Endometrium (tissue), 2 donors: Measurements from ENCODE around the gene EGR1.
A peak's percentile ranks its signal among the peaks of the same experiment; 100 is the strongest.

Source experiments
- FAIRE-seq: peaks from 2 replicates; lab custom pipeline; 2012; peaks lifted over from hg19 to GRCh38; lab: Jason Lieb, UNC
- donor health status: control.
- donor health status: control.

The EGR1 gene

DNA sequence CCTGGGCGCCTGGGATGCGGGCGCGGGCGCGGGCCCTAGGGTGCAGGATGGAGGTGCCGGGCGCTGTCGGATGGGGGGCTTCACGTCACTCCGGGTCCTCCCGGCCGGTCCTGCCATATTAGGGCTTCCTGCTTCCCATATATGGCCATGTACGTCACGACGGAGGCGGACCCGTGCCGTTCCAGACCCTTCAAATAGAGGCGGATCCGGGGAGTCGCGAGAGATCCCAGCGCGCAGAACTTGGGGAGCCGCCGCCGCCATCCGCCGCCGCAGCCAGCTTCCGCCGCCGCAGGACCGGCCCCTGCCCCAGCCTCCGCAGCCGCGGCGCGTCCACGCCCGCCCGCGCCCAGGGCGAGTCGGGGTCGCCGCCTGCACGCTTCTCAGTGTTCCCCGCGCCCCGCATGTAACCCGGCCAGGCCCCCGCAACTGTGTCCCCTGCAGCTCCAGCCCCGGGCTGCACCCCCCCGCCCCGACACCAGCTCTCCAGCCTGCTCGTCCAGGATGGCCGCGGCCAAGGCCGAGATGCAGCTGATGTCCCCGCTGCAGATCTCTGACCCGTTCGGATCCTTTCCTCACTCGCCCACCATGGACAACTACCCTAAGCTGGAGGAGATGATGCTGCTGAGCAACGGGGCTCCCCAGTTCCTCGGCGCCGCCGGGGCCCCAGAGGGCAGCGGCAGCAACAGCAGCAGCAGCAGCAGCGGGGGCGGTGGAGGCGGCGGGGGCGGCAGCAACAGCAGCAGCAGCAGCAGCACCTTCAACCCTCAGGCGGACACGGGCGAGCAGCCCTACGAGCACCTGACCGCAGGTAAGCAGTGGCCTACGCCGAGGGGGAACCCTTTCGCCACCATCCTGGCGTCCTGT lies at the start of gene EGR1:
Gene EGR1 (plus strand): TSS at position 219 of the 864 bp plus-strand sequence. CDS start 283 bp downstream, at position 502.
- no peak for FAIRE-seq

DNA sequence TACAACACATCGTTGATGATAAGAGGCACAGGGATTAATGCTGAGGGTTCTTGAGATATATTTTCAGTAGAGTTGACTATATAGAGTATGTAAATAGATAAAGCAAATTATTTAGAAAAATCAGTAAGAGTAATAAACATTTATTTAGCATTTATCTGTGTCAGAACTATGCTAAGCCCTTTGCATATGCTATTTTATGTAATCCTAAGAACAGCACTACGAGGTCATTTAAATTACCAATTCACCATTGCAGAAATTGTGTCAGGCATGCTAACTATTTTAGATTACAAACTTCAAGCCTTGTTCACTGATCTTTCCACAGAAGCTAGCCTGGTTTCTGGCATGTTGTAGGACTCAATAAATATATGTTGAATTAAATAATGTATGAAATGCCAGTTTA lies 46.8 kb upstream of the EGR1 start:
- FAIRE-seq = no peak

- FAIRE-seq = no peak
Observed at GRCh38 chr5:138425079-138425478, 40.2 kb upstream of the EGR1 start.

- no peak for FAIRE-seq
Observed at GRCh38 chr5:138435943-138436342, 29.3 kb upstream of the EGR1 start.

GRCh38 chr5:138438003-138438723 lies 27.1 kb upstream of the EGR1 start:
- FAIRE-seq = no peak

DNA sequence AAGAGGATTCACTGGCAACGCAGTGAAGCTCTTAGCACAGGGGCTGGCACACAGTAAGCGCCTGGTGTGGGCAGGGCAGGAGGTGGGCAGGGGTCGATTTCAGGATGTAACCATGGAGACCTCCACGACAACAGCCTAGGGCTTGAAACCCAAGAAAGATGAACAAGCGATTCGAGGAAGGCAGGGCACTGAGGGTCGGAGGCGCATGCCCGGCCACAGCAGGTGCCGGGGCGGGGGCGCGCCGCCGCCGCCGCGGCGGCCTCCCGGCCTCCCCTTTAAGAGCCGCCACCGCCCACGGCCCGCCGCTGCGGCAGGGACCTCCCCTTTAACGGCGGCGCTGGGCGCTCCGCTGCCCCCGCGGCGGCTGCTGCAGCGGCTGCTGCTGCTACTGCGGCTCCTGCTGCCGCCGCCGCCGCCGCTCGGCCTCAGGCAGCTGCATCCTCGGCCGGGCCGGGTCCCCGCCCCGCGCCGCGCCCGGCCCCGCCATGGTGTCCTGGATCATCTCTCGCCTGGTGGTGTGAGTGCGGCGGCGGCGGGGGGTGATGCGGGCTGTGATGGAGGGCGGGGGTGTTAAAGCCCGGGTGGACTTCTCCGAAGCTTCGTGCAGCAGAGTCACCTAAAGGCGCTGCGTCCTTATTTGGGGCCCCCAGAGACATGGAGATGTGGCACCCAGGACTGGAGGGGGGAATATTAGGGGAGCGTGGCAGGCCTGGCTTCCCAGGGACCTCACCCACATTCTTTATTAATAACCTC lies 26.4 kb upstream of the EGR1 start, which contains the start of gene REEP2:
Gene REEP2 (plus strand): TSS at position 334 of the 753 bp plus-strand sequence. CDS start 152 bp downstream, at position 486.
- no peak for FAIRE-seq

GRCh38 chr5:138439477-138440158 lies 25.7 kb upstream of the EGR1 start:
- no peak for FAIRE-seq

- no peak for FAIRE-seq
Observed at GRCh38 chr5:138440159-138441073, 24.9 kb upstream of the EGR1 start.

DNA sequence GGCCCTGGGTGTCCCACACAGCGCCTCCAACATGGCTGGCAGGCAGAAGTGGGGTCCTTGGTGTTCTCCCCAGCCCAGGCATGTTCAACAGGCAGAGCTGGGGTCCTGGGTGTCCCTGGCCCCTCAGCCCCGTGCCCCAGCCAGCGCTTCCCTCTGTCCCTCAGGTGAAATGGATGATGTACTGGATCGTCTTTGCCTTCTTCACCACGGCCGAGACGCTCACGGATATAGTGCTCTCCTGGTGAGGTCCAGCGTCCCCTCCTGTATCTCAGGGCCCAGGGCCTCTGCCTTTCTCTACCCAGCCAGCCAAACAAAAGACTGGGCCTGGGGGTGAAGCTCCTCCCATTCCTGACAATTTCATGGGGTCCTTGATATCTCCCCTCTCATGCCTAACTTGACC lies 24.1 kb upstream of the EGR1 start:
- FAIRE-seq = no peak

- FAIRE-seq = no peak
Observed at GRCh38 chr5:138444078-138444773, 21.1 kb upstream of the EGR1 start.

GRCh38 chr5:138444774-138445546 lies 20.3 kb upstream of the EGR1 start:
- FAIRE-seq = no peak

DNA sequence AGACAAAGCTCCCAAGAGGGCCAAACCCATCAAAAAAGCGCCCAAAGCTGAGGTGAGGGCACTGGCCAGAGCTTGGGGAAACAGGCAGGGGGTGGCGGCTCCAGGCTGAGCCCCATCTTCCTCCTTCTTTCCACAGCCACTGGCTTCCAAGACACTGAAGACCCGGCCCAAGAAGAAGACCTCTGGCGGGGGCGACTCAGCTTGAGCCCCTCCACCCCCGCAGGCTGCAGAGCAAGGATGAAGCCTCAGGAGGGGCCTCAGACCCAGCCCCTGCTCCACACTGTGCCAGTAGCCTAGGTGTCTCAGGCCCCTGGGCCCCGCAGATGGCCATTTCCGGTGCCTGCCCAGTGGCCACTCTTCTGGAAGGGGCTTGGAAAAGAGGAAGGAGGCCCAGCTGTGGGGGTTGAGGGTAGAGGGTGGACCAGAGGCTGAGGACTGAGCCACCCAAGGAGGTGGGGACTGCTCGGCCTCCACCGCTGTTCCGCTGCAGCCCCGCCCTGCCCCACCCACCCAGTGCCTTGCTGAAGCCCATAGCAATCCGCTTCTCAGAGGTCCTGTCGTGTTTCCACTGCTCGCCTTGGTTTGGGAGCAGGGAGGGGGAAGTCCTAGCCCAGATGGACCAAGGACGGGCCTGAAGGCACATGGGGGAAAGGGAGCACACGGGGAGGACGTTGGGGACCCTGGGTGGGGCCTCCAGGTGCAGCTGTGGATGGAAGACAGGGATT lies 19.6 kb upstream of the EGR1 start:
- no peak for FAIRE-seq

DNA sequence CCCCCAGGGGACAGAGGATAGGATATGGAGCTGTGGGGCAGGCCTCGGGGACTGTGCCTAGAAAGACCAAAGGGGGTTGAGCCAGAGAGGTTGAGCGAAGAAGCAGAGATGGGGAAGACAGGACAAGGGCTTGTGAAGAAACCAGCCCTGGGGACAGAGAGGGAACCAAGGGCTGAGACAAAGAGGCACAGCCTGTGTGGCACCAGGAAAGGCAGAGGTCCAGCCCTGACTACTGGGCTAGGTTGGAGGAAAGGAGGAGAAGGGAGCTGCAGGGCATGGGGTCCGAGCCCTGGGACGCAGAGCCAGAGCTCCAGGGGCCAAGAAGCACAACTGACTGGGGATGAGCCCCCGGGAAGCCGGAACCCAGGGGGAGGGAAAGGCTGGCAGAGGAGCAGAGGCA lies 17.2 kb upstream of the EGR1 start:
- FAIRE-seq = no peak

DNA sequence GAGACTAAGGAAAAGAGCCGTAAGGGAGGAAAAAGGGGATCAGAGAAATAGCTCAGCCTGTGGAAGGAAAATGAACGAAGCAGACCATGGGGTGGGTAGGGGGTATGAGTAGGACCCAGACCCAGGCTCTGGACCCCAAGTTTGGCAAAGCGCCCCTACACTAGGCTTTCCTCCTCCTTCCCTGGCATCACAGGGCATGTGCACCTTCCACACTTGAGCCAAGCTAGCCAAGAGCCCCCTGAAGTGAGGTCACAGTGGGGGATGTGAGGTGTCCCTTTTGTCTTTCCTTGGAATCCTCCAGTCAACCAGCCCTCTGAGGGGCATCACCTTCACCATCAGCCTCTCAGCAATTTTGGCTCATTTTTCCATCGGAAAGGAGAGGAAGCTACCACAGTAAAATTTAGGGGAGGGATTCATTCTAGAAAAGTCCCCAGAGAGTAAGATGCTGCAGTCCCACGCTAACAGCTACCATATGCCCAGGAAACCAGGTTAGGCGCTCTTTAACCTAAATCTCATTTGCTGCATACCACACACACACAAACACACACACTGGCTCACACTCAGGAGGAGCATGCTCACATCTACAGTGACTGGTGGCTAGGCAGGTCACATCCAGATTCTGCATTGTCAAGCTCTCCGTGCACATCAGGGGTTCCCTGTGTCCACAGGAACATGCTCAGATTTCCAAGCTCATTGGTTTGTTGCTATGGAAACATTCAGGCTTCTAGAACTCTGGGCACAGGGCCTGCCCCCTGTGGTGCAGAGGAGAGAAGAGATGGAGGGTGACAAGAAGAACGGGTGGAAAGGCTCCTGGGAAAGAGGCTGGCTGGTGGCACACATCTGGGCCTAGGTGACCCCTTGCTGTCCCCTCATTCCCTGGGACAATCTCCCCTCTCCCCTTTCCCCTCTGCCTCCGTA lies 16.5 kb upstream of the EGR1 start:
- FAIRE-seq = no peak

DNA sequence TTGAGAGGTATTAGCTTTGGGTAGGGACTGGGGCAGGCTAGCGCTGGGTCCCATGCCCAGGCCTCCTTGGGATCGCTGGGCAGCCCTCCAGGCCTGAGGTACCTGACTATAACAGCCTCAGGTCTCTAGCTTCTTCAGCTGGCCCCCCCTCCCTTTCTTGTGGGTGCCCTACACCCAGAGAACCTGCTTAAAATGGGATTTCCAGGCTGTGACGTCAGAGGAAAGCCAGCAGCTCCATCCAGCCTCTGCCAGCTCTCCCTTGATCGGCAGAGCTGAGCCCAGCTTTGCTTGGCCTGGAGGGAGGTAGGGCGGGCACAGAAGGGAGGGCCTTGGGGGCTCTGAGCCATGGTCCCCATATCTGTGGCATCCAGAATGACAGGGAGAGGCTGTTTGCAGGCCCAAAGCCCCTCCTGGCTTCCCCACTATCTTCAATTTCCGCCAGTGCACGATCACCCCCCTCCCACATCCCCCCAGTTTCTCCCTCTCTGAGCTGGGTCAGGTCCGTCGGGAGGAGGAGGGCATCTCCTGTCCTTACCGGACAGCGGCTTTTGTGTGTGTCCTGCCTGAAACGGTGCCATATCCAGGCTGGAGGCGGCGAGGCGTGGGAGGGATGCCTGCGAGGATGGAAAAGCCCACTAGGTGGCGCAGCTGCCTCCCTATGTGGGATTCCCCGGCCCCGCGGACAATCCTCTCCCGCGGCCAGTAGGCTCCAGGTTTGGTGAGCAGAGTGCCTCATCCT lies 15.6 kb upstream of the EGR1 start:
- peak; percentile 18 for FAIRE-seq

GRCh38 chr5:138450971-138451370 lies 14.3 kb upstream of the EGR1 start:
- FAIRE-seq = no peak

DNA sequence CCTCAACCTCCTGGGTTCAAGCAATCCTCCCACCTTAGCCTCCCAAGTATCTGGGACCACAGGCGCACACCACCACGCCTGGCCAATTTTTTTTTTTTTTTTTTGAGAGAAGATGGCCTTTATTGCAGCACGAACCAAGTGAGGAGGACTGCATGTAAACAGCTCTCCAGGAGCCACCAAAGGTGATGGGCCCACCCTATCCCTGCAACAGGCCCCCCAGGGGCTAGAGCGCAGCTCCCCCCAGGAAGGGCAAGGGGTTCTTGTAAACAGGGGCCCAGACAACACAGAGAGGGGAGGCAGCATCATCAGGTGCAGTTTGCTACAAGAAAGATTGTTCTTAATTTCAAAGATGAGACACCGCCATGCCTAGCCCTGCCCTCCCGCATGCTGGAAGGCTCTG lies 12.6 kb upstream of the EGR1 start:
- no peak for FAIRE-seq
